OCI-LY3 (cell line): ENCODE data around the gene FYB2.

ENCODE experiments used
- EZH2phosphoT487 ChIP-seq: fragments of 200-600 bp; shearing (Covaris generic); IDR thresholded peaks from 2 replicates; pipeline ENCODE4 v1.6.1; 2018; ENCODE audit warnings: antibody characterized with exemption, mixed run types, low read depth
- TF ChIP-seq, protein P1 (sequence below): fragments of 200-600, 300-600 bp; sonication (generic); IDR thresholded peaks from 2 replicates; pipeline ENCODE4 v1.5.1; 2014; ENCODE audit warnings: antibody characterized with exemption, low read length, low read depth

DNA sequence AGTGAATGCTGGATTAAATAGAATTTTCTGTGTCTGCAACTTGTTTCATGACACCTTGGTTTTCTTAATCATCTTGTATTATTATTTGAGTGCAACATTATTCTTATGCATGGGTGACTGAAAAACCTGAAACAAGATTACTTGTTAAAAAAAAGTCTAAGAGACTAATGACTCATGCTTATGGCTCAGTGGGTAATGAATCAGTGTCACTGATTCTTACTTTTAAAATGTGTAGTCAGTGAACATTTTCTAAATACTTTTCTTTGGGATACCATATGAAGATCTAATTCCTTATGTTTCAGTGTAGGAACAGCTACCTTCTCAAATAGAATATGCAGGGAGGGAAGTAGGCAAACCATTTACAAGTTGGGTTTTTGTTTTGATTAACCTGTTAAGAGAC, 108.6 kb downstream of the FYB2 start:
- TF ChIP-seq, protein P1, sequence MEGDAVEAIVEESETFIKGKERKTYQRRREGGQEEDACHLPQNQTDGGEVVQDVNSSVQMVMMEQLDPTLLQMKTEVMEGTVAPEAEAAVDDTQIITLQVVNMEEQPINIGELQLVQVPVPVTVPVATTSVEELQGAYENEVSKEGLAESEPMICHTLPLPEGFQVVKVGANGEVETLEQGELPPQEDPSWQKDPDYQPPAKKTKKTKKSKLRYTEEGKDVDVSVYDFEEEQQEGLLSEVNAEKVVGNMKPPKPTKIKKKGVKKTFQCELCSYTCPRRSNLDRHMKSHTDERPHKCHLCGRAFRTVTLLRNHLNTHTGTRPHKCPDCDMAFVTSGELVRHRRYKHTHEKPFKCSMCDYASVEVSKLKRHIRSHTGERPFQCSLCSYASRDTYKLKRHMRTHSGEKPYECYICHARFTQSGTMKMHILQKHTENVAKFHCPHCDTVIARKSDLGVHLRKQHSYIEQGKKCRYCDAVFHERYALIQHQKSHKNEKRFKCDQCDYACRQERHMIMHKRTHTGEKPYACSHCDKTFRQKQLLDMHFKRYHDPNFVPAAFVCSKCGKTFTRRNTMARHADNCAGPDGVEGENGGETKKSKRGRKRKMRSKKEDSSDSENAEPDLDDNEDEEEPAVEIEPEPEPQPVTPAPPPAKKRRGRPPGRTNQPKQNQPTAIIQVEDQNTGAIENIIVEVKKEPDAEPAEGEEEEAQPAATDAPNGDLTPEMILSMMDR: no peak
- no peak for TF ChIP-seq EZH2phosphoT487
